HG03432 (cell line): ENCODE measurements around the gene IQGAP2.

Experiments
- ATAC-seq: cut with Tn5 transposase; IDR thresholded peaks from one replicate; pipeline ENCODE4 v1.9.1; 2021; ENCODE audit warnings: mild to moderate bottlenecking, moderate library complexity; ENCODE audit not compliant: unreplicated experiment

The IQGAP2 gene

GRCh38 chr5:76384705-76385104 is 18.4 kb upstream of the IQGAP2 start:
- no peak for ATAC-seq

- no peak for ATAC-seq
These were observed 17.5 kb upstream of the IQGAP2 start for GRCh38 chr5:76385540-76385939.

GRCh38 chr5:76386360-76386759 is 16.7 kb upstream of the IQGAP2 start:
- no peak for ATAC-seq

GRCh38 chr5:76388236-76388635 is 14.8 kb upstream of the IQGAP2 start:
- no peak for ATAC-seq

GRCh38 chr5:76388791-76389512 is 14.1 kb upstream of the IQGAP2 start:
- ATAC-seq, result no peak

GRCh38 chr5:76389513-76390154 is 13.5 kb upstream of the IQGAP2 start:
- ATAC-seq, result no peak

GRCh38 chr5:76391014-76391413 is 12.1 kb upstream of the IQGAP2 start:
- ATAC-seq, result no peak

- ATAC-seq, result no peak
These were observed 9.9 kb upstream of the IQGAP2 start for GRCh38 chr5:76393035-76393680.

- no peak for ATAC-seq
These were observed 5.9 kb upstream of the IQGAP2 start for GRCh38 chr5:76397200-76397599.

GRCh38 chr5:76399268-76399667 is 3.8 kb upstream of the IQGAP2 start:
- no peak for ATAC-seq

- ATAC-seq, result no peak
These were observed 2.6 kb upstream of the IQGAP2 start for GRCh38 chr5:76400466-76400865.

GRCh38 chr5:76401801-76402250 is 1.3 kb upstream of the IQGAP2 start:
- peak; percentile 15 for ATAC-seq

- peak; percentile 41 for ATAC-seq
These were observed 717 bp upstream of the IQGAP2 start for GRCh38 chr5:76402251-76402885.

GRCh38 chr5:76403766-76404222 is 709 bp downstream of the IQGAP2 start:
- peak; percentile 27 for ATAC-seq

- peak; percentile 25 for ATAC-seq
These were observed 1.4 kb downstream of the IQGAP2 start for GRCh38 chr5:76404223-76405211.

- ATAC-seq, result no peak
These were observed 2.9 kb downstream of the IQGAP2 start for GRCh38 chr5:76406014-76406413.

GRCh38 chr5:76406673-76407072 is 3.6 kb downstream of the IQGAP2 start:
- ATAC-seq, result no peak

GRCh38 chr5:76408104-76408654 is 5.1 kb downstream of the IQGAP2 start:
- no peak for ATAC-seq

- no peak for ATAC-seq
These were observed 9.4 kb downstream of the IQGAP2 start for GRCh38 chr5:76412511-76412910.

GRCh38 chr5:76413746-76414145 is 10.7 kb downstream of the IQGAP2 start:
- no peak for ATAC-seq
